HG03135 (cell line): ENCODE measurements around the gene DCK.
"Not testable (repeated sequence)": the region's sequence is repeated elsewhere in the genome, so short reads cannot be mapped to it uniquely, and the experiment has no call there.

Experiments
- ATAC-seq: cut with Tn5 transposase; IDR thresholded peaks from one replicate; pipeline ENCODE4 v1.9.1; 2021; ENCODE audit warnings: mild to moderate bottlenecking, moderate library complexity; ENCODE audit not compliant: unreplicated experiment

Gene DCK

DNA sequence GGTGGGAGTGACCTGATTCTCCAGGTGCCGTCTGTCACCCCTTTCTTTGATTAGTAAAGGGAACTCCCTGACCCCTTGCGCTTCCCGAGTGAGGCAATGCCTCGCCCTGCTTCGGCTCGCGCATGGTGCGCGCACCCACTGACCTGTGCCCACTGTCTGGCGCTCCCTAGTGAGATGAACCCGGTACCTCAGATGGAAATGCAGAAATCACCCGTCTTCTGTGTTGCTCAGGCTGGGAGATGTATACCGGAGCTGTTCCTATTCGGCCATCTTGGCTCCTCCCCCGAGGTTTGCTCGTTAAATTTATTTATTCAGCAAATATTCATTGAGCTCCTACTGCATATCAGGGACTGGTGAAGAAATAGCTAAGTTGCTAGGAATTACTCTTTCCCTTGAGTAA, 66.1 kb downstream of the DCK start:
- not testable (repeated sequence) for ATAC-seq

DNA sequence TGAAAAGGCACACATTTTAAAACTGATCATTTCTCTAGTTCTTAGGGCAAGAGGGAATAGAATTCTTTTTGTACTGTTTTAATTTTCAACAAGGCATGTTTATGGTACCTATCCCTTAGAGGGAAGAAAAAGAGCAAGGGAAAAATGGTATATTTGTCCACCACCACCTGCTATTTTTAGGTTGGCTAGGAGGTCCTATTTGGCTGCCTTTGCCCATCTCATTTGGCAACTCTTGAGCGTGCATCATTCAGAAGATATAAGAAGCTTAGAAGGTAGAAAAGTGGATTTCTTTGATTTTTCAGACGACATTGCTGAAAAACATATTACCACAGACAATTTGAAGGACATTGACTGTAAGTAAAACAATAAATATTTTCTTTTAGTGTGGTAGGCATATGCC, 69.0 kb downstream of the DCK start:
- no peak for ATAC-seq

- ATAC-seq: no peak
Observed at GRCh38 chr4:71063711-71064110, 70.3 kb downstream of the DCK start.

DNA sequence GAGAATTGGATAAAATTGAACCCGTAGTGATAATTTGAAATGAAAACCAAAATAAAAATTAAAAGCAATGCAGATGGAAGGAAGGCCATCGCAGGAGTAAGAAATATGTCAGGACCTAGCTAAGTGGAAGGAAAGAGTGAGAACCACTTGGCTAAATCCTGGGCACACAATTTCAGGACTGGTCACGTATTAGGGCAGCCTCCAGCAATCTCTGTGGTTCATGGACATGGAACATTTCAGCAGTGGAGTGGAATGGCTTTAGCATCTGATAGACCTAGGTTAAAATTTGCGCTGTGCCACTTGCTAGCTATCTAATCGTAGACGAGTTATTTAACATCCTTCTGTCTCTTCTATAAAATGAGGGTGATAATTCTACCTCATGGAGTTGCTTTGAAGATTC, 71.1 kb downstream of the DCK start:
- no peak for ATAC-seq

DNA sequence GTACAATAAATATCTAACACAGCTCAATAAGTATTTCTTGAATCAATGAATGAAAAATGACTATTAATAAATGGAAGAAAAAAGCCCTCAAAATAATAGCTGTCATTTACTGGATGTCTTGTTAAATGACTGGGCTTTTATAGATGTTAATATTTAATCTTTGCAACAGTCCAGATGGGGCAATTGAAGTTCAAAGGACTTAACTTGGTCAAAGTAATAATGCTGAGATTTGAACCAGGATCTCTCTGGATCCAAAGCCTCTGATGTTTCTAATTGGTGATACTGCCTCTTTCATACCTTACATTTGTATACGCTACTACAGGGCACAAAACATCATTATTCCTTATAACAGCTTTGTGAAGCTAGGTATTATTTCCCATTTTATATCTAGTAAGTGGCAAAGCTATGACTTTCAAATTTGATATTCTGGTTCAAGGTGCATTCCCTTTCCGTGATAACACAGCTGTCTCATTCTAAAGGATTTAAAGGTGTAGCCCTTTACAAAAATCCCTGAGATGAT, 72.6 kb downstream of the DCK start:
- no peak for ATAC-seq

DNA sequence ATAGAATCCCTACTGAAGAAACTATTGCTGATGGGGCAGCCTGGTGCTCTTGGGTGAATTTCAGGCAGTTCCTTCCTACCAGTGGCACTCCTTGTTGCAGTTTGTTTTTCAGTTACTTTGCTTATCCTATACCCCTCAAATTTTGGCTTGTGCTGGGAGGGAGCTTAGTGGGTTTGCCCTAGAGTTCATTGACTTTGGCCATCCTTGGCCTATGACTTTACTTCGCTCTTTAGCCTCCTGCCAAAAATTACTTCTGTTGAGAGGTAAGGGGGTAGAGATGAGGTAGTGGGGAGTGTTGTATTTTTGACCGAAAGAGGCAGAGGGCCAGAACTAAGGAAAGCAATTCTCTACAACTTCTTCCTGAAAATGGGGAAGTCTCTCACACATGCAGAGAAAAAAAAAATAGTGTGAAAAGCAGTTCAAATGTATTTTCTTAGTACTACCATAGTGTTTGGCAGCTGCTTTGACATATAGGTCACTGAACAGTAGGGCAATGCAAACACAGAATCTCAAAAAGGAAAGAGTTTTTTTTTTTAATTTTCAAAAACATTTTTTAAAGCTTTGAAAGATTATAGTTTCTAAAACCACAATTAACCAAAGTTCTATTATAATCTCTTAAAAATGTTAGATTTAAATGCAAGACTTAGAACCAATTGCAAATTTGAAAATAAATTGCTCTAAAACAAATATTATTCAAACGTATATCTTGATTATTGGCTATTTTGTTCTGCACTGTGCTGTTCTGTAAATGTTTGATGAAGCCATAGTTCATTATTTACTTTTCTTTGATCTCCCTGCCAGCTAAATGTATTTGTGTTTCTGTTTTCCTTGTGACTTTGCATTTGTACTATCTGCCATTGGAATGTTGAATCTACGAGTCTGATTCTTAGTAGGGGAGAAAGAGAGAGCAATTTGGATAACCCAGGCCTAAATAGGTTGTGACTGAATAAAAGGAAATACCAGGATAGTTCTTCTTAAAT, 73.6 kb downstream of the DCK start:
- ATAC-seq: no peak

DNA sequence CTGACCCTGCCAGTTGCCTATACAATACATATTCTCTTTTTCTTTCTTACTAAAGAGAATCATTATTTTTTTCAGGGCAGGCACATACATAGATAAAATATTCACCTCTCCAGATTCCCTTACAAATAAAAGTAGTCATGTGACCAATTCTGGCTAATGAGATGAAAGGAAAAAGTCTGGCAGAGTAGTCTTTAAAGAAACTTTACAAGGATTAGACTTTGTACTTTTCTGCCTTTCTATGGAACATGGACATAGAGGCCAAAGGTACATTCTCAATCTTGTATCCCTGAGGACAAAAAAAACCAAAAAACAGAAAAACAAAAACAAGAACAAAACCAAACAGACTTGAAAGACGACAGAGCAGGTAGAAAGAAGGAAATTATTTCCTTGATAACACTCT, 75.6 kb downstream of the DCK start:
- no peak for ATAC-seq

DNA sequence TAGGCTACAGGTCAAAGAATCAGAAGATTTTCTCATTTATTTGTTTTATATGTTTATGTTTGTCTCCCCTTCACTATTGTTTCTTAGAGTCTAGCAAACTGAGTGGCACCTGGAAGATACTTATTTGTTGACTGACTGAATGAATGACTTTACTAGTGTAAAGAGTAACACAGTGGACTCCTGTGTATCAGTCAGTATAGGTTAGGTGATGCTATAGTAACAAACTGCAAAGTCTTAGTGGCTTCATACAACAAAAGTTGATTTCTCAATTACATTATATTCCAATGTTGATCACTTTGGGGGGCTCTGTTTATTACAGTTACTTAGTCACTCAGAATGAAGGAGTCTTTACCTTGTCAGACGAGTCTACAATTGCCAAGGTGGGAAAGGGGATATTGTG, 76.6 kb downstream of the DCK start:
- no peak for ATAC-seq

DNA sequence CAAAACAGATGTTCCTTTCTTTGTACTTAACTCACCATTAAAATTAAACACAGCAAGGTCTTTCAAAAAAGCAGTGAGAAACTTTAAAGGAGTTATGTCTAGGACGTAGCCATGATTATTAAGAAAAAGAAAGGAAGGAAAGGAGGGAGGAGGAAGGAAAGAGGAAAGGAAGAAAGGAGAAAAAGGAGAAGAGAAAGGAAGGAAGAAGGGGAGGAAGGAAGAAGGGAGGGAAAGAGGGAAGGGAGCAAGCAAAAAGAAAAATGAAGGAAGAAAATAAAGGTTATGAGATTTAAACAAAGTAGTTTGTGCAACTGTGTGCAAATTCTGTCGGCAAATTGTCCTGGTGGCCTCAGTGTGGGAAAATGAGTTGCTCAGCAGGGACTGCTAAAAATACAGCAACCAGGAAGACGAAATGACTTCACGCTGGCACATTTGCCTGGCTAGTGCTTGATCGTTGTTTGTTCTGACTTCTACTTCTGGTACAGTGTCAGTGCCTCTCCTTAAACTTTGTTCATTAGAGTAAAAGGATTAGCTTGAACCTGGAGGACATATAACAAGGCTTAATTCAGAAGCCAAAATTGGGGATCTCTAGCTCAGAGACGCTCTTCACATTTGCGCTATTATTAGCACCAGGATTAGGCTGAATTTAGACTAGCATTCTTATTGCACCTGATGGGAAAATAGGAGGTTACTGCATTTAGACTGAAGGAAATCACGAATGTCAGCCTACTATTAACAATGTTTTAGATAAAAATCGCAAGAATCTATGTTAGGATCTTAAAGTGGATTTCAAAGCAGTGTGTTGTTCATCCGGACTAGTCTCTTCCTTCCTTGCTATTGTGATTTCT, 81.2 kb downstream of the DCK start:
- no peak for ATAC-seq
